Left lung (tissue), 10 donors: ENCODE measurements around the gene KIRREL1. TPM values are rescaled to one million over a fixed set of nuclear protein-coding genes. Genes with fewer than 3 reads are reported as not detected.

Experiments used
- ATAC-seq: fragments of 200-7000 bp; cut with Tn5 transposase; one replicate; pipeline ENCODE4 v1.9.1; 2020; ENCODE audit warnings: moderate library complexity
- DNase-seq, 4 donors: peaks; one replicate each; pipeline ENCODE4 v3.0.0-alpha.2; 2013 to 2020
- H3K27ac ChIP-seq, 2 donors: fragments of 200-600 bp; sonication (generic) in 1 of 2; one replicate each; pipeline versions ENCODE4 v1.5.0 to v1.8.0; 2020 to 2021
- H3K27me3 ChIP-seq, 2 donors: fragments of 200-600 bp; sonication (generic) in 1 of 2; one replicate each; pipeline versions ENCODE4 v1.5.0 to v1.8.0; 2020 to 2021
- H3K36me3 ChIP-seq, 2 donors: fragments of 200-600 bp; sonication (generic) in 1 of 2; one replicate each; pipeline versions ENCODE4 v1.5.0 to v1.8.0; 2020 to 2021
- H3K4me1 ChIP-seq, 2 donors: fragments of 200-600 bp; one replicate each; pipeline ENCODE4 v1.8.0; 2021
- H3K4me3 ChIP-seq, 2 donors: fragments of 200-600 bp; sonication (generic) in 1 of 2; one replicate each; pipeline versions ENCODE4 v1.5.0 to v1.8.0; 2020 to 2021; ENCODE audit warnings: mild to moderate bottlenecking in 1 of 2
- H3K9me3 ChIP-seq, 2 donors: fragments of 200-600 bp; sonication (generic) in 1 of 2; one replicate each; pipeline versions ENCODE4 v1.5.0 to v1.8.0; 2020 to 2021
- intact Hi-C, 2 donors: fragments of 100-400 bp; cut with DNase I; formaldehyde crosslinking; loops; one replicate each; pipeline versions ENCODE4 v1.11.2 to v1.14.2; 2022
- polyA plus RNA-seq, 6 donors: library from polyadenylated mRNA; unstranded; fragments of 120-200 nt; gene quantifications; one replicate each; pipeline ENCODE4 v1.2.1, GENCODE V29; 2013; ENCODE audit not compliant: insufficient read length in 6 of 6
- total RNA-seq, 2 donors: library from RNA; stranded (reverse); fragmentation: NEBNext Ultra II Directional; extraction: Animal tissue kit (Norgen Biotek cat#: 25700); gene quantifications; one replicate each; pipeline ENCODE4 v1.2.1, GENCODE V29; 2021
- TF ChIP-seq, protein P1 (sequence below), 2 donors: fragments of 200-600 bp; sonication (generic) in 1 of 2; IDR thresholded peaks; one replicate each; pipeline versions ENCODE4 v1.5.0 to v1.8.0; 2021; ENCODE audit warnings: antibody characterized with exemption in 2 of 2
- donor health status: DM: no; HTN: yes; CAD: no.
- donor health status: DM: no; HTN: no; CAD: no.

KIRREL1 gene
- total and polyA plus RNA-seq, 8 donors, result 44.6 to 67.6 (median 55.7) TPM

DNA sequence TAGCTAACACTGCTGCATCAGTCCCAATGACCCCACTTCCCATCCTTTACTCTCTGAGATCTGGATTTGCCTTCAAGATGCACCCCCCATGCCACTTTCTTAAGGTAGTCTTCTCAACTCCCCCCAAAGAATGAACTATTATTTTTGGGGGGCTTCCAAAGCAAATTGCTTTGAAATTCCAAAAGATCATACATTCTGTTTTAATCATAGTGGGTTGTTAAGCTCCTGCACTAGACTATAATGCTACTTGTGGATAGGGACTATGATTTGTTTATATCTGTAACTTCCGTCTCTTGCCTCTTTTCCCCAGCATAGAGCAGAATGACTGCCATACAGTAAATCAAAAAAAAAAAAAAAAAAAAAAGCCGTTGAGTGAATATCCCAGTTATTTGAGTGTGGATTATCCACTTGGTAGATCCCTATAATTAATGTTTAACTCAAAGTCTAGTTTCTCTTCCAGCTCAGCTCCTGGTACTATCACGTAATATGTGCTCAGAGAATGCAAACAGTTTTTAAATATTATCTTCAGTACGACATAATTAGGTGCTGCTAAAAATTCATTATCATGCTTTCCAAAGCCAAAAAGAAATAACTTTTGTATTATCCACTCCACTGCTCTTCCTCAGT is 26.9 kb downstream of the KIRREL1 start:
- no peak for ATAC-seq
- Histone ChIP-seq H3K27me3 (no peaks in the 10 kb centered on the region), H3K4me1 (peaks cover 58 to 64% of the 10 kb centered on the region in 2 donors), H3K9me3 (no peaks in the 10 kb centered on the region), H3K36me3 (no peaks in the 10 kb centered on the region), H3K4me3 (no peak overlapping the region), H3K27ac (peak overlapping the region; percentile 68 to 84)
- intact Hi-C loops, result no loop called here
- TF ChIP-seq, protein P1, sequence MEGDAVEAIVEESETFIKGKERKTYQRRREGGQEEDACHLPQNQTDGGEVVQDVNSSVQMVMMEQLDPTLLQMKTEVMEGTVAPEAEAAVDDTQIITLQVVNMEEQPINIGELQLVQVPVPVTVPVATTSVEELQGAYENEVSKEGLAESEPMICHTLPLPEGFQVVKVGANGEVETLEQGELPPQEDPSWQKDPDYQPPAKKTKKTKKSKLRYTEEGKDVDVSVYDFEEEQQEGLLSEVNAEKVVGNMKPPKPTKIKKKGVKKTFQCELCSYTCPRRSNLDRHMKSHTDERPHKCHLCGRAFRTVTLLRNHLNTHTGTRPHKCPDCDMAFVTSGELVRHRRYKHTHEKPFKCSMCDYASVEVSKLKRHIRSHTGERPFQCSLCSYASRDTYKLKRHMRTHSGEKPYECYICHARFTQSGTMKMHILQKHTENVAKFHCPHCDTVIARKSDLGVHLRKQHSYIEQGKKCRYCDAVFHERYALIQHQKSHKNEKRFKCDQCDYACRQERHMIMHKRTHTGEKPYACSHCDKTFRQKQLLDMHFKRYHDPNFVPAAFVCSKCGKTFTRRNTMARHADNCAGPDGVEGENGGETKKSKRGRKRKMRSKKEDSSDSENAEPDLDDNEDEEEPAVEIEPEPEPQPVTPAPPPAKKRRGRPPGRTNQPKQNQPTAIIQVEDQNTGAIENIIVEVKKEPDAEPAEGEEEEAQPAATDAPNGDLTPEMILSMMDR (IDR thresholded peaks at IDR 0.05), result no peak
- DNase-seq, result no peak

DNA sequence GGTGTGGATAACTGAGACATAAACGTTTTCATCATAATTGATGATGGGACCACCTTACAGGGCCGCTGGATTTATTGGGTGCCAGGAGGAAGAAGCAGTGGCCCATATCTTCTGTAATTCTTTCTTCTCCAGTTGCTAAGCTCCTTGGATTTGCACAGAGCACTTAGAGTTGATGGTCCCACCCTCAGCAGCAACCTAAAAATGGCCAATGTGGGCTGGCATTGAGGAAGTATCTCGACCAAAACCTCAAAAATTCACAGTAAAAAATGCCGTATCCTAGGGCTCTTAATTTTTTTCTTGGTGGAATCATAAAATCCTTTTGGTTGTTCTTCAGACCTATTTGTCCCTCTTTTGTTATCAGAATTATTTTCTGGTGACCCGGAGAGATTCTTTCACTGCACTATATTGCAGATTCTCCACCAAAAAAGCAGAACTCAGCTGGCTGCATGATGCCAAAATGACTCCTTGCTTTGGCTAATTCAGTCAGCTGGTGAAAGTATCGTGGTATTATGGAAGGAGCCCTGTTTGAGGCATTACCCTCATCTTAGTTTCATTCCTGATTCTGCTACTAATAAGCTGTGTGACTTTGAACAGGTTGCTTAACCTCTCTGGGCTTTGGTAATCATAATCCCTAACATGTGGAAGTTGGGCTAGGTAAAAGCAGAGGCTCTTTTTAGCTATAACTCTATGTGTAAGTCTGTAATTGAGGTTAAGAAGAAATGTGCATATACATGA is 27.6 kb downstream of the KIRREL1 start:
- Histone ChIP-seq H3K27ac (peak overlapping the region; percentile 68 to 84), H3K9me3 (no peaks in the 10 kb centered on the region), H3K4me1 (peaks cover 64 to 68% of the 10 kb centered on the region in 2 donors), H3K36me3 (no peaks in the 10 kb centered on the region), H3K27me3 (no peaks in the 10 kb centered on the region), H3K4me3 (no peak overlapping the region)
- DNase-seq, result no peak
- TF ChIP-seq, protein P1 (IDR thresholded peaks at IDR 0.05), result no peak
- no peak for ATAC-seq
- intact Hi-C loops, result no loop called here

DNA sequence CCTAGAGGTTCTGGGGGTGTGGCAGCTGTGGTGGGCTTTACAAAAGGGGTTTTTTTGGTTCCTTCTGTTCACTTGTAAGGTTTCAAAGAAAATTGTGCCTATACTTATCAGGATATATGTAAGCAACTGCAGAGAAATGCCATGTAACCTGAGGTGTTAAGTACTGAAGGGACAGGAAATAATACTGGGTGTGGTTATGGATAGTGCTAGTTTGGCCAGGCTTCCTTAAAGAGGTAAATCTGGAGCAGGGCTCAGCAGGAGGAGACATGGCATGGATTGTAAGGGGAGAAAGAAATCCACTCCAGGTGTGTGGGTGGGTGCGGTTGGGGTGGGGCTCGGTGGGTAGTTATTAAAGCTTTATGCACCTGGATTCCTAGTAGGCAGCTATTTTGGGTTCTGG is 28.3 kb downstream of the KIRREL1 start:
- intact Hi-C loops, result no loop called here
- peak overlapping the region; percentile 41 to 84 for H3K27ac ChIP-seq
- no peak for DNase-seq
- peak; percentile 58 for ATAC-seq
- H3K27me3 ChIP-seq, result no peaks in the 10 kb centered on the region
- H3K36me3 ChIP-seq, result no peaks in the 10 kb centered on the region
- TF ChIP-seq, protein P1 (IDR thresholded peaks at IDR 0.05), result no peak
- H3K4me1 ChIP-seq, result peaks cover 67 to 71% of the 10 kb centered on the region in 2 donors
- H3K4me3 ChIP-seq, result no peak overlapping the region
- no peaks in the 10 kb centered on the region for H3K9me3 ChIP-seq

DNA sequence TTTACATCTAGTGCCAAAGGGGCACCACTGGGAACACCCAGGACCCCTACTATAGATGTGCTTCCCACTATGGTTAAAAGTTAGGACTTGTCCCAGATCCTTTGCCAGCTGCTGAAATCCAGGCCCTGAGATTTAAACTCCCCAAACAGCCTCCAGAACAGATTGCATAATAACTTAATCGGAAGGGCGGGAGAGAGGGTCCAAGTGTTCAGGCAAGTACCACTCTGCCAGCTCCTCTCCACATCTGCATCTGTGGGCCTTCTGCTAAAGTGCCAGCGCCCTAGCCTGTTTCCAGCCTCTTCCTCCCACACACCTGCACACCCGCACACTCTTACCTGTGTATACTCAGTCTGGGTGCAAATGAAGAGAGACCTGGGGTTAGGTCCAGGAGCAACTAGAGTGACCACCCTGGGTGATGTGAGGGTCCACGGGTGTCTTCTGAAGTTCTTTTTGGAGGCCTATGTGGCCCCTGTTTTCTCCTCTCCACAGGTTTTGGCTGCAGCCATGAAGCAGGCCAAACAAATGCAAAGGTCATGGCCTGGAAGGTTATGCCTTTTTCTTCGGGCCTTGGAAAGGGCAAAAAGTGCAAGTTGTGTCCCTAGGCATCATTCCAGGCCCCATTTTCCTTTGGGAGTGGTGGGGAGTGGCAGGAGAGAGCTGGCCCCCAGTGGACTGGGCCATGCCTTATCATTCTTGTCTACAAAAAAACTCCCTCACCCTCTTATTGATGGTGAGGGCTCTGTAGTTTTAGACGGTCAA is 29.3 kb downstream of the KIRREL1 start:
- H3K27ac ChIP-seq, result peak overlapping the region; percentile 41 to 84
- ATAC-seq (peak; percentile 60), DNase-seq (peak in 2 of 4 donors; percentile 46 to 79)
- no peaks in the 10 kb centered on the region for H3K9me3 ChIP-seq
- TF ChIP-seq, protein P1 (IDR thresholded peaks at IDR 0.05), result no peak
- intact Hi-C loops, result no loop called here
- peaks cover 58 to 66% of the 10 kb centered on the region in 2 donors for H3K4me1 ChIP-seq
- no peaks in the 10 kb centered on the region for H3K27me3 ChIP-seq
- no peak overlapping the region for H3K4me3 ChIP-seq
- no peaks in the 10 kb centered on the region for H3K36me3 ChIP-seq

DNA sequence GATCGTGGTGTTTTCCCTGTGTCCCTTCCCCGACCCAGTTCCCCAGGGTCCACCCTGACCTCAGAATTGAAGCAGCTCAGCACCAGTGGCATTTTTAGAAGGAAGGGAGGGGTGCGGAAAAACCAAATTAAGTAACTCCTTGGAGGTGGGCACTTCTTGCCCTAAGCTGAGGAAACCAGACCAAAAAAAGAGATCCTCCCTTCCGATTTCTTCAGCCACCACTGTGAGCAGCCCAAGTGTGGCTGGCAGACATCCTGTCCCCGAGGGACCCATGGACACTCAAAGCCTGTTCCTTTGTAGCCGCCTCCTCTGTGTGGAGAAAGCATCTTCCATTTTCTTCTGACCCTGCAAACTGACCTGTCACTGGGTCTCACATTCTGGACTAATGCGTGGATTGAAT is 31.3 kb downstream of the KIRREL1 start:
- Histone ChIP-seq H3K36me3 (no peaks in the 10 kb centered on the region), H3K4me3 (no peak overlapping the region), H3K4me1 (peaks cover 47 to 48% of the 10 kb centered on the region in 2 donors), H3K27me3 (no peaks in the 10 kb centered on the region), H3K27ac (peak overlapping the region in 1 of 2 donors; percentile 39), H3K9me3 (no peaks in the 10 kb centered on the region)
- intact Hi-C loops, result no loop called here
- TF ChIP-seq, protein P1 (IDR thresholded peaks at IDR 0.05), result no peak
- DNase-seq (no peak), ATAC-seq (no peak)
